UCSD-AML1 (cell line): ENCODE data around the gene SLC11A1.

Experiments used
- DNase-seq: peaks from one replicate; lab custom pipeline; 2025; ENCODE audit not compliant: unreplicated experiment; lab: John Stamatoyannopoulos, UW

SLC11A1 gene

DNA sequence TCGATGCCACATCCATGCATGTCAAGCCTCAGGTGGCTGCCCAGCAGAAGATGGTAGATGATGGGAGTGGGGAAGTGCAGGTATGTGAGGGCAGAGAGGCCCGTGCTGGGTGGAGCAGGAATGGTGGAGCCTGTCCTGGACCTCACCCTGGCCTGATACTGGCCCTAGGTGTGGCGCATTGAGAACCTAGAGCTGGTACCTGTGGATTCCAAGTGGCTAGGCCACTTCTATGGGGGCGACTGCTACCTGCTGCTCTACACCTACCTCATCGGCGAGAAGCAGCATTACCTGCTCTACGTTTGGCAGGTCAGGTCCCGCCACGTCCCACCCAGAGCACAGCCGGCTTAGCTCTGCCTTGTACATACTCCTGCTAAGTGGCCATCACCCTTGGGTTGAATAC lies 49.8 kb downstream of the SLC11A1 start:
- no peak for DNase-seq

DNA sequence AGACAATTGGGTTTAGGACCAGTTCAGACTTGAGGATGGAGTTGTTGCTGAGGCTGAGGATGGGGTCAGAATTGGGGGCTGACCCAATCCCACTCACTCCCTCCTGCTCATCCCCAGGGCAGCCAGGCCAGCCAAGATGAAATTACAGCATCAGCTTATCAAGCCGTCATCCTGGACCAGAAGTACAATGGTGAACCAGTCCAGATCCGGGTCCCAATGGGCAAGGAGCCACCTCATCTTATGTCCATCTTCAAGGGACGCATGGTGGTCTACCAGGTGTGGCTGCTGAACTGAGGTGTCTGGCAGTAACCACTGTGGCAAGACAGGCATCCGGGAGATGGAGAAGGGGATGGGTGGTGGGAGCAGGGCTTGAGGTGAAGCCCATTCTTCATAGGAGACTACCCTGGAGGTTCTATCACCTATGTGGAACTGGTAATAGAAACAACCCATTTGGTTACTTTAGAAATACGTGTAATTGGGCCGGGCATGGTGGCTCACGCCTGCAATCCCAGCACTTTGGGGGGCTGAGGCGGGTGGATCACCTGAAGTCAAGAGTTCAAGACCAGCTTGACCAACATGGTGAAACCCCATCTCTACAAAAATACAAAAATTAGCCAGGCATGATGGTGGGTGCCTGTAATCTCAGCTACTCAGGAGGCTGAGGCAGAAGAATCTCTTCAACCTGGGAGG lies 50.7 kb downstream of the SLC11A1 start:
- no peak for DNase-seq

DNA sequence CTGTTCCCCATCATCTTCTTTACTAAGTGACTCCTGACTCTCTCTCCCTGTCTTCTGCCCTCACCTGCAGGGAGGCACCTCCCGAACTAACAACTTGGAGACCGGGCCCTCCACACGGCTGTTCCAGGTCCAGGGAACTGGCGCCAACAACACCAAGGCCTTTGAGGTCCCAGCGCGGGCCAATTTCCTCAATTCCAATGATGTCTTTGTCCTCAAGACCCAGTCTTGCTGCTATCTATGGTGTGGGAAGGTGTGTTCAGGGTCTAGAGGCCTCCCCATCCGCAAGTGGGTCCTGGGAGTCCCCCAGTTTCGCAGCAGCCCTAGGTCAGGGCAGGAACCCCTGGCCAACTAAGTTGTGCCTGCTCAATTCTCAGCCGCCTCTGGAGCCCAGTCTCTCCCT lies 52.4 kb downstream of the SLC11A1 start:
- no peak for DNase-seq

DNA sequence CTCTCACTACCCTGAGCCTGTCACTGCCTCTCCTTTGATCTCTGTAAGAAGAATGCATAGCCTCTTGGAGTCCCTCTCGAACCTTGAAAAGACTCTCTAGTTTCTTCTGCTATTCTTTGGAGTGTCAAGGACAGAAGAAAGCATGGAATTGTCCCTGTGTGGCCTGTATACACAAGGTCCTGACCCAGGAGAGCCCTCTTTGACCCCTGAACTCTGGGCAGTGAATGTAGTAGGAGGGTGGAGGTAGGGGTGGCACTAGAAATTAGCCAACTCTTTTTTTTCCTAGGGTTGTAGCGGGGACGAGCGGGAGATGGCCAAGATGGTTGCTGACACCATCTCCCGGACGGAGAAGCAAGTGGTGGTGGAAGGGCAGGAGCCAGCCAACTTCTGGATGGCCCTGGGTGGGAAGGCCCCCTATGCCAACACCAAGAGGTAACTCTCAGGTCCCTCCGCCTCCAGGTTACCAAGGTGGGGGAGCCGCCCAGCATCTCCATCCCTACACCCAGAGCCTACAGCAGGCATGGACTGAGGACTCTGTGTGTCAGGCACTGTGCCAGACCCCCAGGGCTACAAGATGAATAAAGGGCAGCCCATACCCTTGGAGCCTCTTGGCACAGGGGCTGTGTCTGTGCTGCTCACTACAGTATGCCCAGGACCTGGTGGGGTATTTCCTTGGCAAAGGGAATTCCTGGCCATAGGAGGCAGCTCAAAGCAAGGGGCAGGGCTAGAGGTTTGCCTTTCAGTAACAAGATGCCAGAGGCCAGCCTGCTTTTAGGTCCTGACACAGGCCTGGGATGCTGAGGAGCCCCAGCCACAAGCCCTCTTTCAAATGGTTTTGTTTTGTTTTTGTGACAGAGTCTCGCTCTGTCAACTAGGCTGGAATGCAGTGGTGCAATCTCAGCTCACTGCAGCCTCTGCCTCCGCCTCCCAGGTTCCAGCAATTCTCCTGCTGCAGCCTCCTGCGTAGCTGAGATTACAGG lies 53.2 kb downstream of the SLC11A1 start:
- DNase-seq = no peak

DNA sequence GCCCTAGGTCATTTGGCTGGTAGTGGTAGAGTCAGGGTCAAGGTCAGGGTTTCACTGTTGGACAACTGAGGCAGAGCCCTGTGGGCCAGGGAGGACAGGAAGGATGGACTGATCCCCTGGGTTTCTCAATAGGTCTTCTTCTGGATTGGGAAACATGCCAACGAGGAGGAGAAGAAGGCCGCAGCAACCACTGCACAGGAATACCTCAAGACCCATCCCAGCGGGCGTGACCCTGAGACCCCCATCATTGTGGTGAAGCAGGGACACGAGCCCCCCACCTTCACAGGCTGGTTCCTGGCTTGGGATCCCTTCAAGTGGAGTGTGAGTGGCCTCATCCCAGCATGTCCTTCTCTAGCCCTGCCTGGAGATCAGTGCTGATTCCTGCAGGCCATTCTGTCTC lies 54.9 kb downstream of the SLC11A1 start:
- DNase-seq = no peak

DNA sequence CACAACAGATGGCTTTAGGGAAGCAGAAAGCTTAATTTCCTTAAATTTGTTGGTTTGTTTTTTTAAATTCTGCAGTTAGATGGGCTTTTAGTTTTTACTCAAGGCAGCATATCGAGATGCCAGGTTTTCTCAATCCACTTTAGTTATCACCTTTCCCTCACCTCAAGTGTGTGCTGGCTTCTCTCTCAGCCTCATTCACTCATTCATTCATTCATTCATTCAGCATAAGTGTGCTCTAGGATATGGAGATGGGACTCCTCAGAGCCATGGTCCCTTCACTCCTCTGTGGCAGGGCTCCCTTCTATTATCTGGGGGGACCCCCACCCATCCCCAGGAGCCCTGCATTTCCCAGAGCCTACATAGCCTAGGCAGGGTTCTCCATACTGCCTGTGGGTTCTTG lies 55.9 kb downstream of the SLC11A1 start:
- DNase-seq = no peak

DNA sequence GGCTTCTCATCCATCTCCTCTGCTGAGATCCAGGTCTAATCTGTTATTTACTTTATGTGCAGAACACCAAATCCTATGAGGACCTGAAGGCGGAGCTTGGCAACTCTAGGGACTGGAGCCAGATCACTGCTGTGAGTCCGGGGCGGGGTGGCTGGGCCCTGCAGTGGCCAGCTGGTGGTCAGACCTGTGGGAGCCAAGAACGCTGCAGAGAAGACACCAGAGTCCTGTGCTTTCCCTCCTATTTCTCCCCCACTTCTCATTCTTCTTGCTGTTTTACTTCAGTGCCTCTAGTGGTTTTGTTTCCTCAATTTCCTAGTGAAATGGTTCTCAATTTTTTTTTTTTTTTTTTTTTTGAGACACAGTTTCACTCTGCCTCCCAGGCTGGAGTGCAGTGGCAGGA lies 56.5 kb downstream of the SLC11A1 start:
- peak; percentile 24 for DNase-seq

DNA sequence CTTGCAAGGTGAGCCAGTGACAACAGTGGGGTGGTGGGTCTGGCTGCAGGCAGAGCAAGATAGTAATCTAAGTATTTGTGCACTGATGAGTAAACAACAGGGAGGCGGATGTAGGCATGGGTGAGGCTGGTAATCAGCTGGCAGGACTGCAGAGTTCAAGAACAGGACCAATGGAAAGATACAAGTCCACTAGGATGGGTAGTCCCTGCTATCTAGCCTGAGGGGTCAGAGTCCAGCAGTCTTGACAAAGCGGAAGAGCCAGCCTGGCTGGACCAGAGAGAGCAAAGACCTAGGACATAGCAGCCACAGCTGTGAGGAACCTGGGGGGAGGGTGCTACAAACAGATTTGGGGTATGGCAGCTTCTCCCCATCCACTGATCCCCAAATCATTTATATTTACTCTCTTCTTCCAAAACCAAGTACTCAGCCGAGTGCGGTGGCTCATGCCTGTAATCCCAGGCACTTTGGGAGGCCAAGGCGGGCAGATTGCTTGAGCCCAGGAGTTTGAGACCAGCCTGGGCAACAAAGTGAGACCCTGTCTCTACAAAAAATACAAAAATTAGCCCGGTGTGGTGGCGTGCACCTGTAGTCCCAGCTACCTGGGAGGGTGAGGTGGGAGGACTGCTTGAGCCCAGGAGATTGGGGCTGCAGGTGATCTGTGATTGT lies 62.8 kb downstream of the SLC11A1 start:
- no peak for DNase-seq

DNA sequence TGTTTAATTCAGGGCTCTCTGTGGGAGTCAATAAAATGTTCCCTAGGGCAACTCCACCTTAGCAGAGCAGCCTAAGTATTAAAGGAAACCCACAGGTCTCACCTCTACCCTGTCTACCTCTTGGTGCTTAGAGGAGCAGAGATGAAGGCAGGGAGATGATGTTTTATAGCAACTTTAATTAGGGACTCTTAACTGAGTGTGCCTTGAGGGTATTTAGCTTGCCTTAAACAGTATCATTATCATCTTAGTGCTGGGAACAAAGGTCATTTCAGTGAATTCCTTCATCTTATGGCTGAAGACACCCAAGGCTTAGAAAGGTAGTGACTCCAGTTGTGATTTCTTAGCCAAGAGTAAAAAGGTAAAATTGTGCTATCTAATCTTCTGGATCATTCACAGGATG lies 63.5 kb downstream of the SLC11A1 start:
- no peak for DNase-seq
